Stimulated activated CD4-positive, alpha-beta T cell treated with anti-CD3 and anti-CD28 coated beads, Interleukin-1b, Interleukin-23, amount 100 ng/mL, for 48 hours (primary cell): ENCODE results near the gene STK32C.

ENCODE experiments used
- DNase-seq: peaks from one replicate; pipeline ENCODE4 v3.0.0-alpha.2; 2020

The STK32C gene

GRCh38 chr10:132178046-132178445 is 129.7 kb downstream of the STK32C start:
- no peak for DNase-seq

GRCh38 chr10:132176623-132177500 is 130.9 kb downstream of the STK32C start:
- no peak for DNase-seq

GRCh38 chr10:132175907-132176581 is 131.7 kb downstream of the STK32C start:
- DNase-seq: peak; percentile 40

- DNase-seq: no peak
These were observed 132.3 kb downstream of the STK32C start for GRCh38 chr10:132175408-132175807.

GRCh38 chr10:132174237-132174636 is 133.5 kb downstream of the STK32C start:
- DNase-seq: no peak

GRCh38 chr10:132173185-132173584 is 134.6 kb downstream of the STK32C start:
- no peak for DNase-seq

GRCh38 chr10:132172091-132173066 is 135.4 kb downstream of the STK32C start:
- no peak for DNase-seq

- DNase-seq: no peak
These were observed 137.0 kb downstream of the STK32C start for GRCh38 chr10:132170561-132171361.

GRCh38 chr10:132169766-132170560 is 137.8 kb downstream of the STK32C start:
- no peak for DNase-seq

GRCh38 chr10:132169031-132169765 is 138.6 kb downstream of the STK32C start:
- DNase-seq: no peak

- no peak for DNase-seq
These were observed 139.1 kb downstream of the STK32C start for GRCh38 chr10:132168571-132169030.

GRCh38 chr10:132167976-132168375 is 139.8 kb downstream of the STK32C start:
- DNase-seq: no peak

GRCh38 chr10:132167041-132167674 is 140.6 kb downstream of the STK32C start:
- no peak for DNase-seq

- no peak for DNase-seq
These were observed 141.4 kb downstream of the STK32C start for GRCh38 chr10:132166216-132166950.

- no peak for DNase-seq
These were observed 142.3 kb downstream of the STK32C start for GRCh38 chr10:132165416-132165980.

GRCh38 chr10:132164761-132165278 is 142.9 kb downstream of the STK32C start:
- no peak for DNase-seq

- DNase-seq: no peak
These were observed 143.8 kb downstream of the STK32C start for GRCh38 chr10:132163826-132164515.

GRCh38 chr10:132163278-132163765 is 144.4 kb downstream of the STK32C start:
- peak; percentile 84 for DNase-seq
